LNCaP clone FGC (cell line): ENCODE data around the gene MMRN1.
A peak's percentile ranks its signal among the peaks of the same experiment; 100 is the strongest.

Source experiments
- DNase-seq: peaks from one replicate; pipeline ENCODE4 v3.0.0-alpha.2; 2011; ENCODE audit warnings: low read depth
- H3K4me3 ChIP-seq: 2 replicates; pipeline ENCODE4 v1.5.1; 2011; ENCODE audit warnings: mild to moderate bottlenecking, low read depth, low read length, control low read depth
- TF ChIP-seq, protein P1 (sequence below): IDR thresholded peaks from 2 replicates; pipeline ENCODE4 v1.5.1; 2012; ENCODE audit warnings: mild to moderate bottlenecking; ENCODE audit not compliant: control insufficient read depth, insufficient read depth; ENCODE audit errors: extremely low read depth

The MMRN1 gene

DNA sequence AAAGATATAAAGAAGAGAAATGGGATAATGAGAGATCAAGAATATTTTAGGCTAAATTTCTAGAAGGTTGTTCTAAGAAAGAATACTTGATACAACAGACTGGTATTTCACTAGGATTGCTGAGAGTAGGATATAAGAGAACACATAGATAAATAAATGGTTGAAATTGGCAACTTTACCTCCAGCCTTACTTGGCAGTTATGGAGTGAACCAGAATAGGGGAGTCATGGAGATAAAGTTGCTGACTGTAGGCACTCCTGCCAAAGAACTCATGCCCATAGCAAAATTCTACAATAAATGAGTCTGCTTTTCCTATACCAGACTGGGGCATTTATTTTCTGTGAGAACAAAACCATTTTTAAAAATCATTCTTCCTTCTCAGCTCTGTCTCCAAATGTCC, 26.4 kb upstream of the MMRN1 start:
- no peak for DNase-seq

DNA sequence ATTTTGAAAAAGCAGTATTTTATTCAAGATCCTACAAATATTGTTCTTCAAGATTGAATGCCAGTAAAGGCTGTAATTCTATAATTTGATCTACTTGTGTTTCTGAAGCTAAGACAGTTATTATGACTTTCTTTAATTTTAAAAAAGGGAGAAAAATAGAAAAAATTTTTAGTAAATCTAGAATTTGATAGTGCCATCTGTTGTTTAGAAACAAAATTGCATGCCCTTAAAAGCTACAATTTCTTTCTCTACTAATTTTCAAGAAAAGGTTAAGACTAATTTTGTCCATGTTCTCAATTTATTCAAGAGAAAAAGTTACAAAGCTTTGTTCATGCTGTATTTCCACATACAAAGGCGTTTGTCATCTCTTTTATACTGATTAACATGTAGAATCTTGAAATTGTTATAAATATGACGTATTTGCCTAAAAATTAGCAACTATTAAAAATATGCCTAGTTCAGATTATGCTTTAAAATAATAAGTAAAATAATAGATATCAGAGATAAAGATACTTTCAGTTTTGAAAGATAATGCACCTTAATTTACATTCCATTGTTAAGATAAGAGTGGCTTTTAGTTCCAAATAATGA, 25.6 kb upstream of the MMRN1 start:
- DNase-seq: no peak
- H3K4me3 ChIP-seq: no peak overlapping the region
- TF ChIP-seq, protein P1, sequence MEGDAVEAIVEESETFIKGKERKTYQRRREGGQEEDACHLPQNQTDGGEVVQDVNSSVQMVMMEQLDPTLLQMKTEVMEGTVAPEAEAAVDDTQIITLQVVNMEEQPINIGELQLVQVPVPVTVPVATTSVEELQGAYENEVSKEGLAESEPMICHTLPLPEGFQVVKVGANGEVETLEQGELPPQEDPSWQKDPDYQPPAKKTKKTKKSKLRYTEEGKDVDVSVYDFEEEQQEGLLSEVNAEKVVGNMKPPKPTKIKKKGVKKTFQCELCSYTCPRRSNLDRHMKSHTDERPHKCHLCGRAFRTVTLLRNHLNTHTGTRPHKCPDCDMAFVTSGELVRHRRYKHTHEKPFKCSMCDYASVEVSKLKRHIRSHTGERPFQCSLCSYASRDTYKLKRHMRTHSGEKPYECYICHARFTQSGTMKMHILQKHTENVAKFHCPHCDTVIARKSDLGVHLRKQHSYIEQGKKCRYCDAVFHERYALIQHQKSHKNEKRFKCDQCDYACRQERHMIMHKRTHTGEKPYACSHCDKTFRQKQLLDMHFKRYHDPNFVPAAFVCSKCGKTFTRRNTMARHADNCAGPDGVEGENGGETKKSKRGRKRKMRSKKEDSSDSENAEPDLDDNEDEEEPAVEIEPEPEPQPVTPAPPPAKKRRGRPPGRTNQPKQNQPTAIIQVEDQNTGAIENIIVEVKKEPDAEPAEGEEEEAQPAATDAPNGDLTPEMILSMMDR: peak; percentile 22; the same call in 1 of the 2 replicates

More for the DNA sequence above, 26.4 kb upstream of the MMRN1 start:
- H3K4me3 ChIP-seq: no peak overlapping the region
- TF ChIP-seq, protein P1: no peak

DNA sequence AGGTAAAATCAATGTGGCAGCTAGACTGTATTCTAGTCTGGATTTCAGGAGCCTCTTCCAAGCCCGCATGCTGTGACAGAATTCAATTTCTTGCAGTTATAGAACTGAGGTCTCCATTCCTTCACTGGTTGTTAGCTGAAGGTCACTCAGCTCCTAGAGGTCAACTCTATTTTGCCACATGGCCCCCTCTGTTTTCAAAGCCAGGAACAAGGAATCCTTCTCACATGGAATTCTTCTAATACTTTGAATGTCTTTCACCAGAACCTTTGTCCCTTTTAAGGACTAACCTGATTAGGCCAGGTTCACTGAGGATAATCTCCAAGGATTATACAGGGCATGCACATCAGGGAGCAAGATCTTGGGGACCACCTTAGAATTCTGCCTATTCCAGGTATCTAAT, 23.4 kb upstream of the MMRN1 start:
- TF ChIP-seq, protein P1: no peak
- DNase-seq: no peak
- no peak overlapping the region for H3K4me3 ChIP-seq

DNA sequence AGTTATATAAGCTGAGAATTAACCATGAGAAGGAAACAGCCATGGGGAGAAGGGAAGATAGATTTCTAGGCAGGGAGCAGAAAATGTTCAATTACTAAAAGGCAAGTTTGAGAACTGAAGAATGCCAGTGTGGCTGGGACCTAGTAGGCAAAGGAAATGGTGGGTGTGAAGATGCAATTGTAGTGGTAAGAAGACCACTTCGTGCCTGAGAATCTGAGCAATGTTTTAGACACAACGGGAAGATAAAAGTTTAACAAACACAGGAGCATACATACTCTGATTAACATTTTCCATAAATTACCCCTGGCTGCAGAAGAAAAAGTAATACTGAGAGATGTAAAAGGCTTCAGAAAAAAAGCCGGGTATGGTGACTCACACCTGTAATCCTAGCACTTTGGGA, 18.1 kb upstream of the MMRN1 start:
- TF ChIP-seq, protein P1: no peak
- no peak for DNase-seq
- H3K4me3 ChIP-seq: no peak overlapping the region

DNA sequence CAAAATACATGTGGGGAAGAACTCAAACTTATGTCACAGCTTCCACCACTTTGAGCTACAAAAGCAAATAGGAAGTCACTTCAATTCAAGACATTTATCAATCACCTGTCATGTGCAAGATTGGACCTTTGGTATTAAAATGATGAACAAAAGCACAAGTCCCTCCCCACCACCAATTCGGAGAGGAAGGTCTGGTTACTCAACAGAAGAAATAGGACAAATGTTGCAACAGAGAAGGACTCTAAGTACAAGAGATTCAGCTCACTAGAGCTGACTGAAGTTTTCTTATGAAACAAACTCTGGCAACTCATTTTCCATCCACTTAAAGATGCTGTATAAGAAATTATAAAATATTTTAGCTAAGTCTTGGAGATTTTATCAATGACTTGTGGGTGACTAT, 16.0 kb upstream of the MMRN1 start:
- no peak overlapping the region for H3K4me3 ChIP-seq
- no peak for DNase-seq
- TF ChIP-seq, protein P1: no peak

DNA sequence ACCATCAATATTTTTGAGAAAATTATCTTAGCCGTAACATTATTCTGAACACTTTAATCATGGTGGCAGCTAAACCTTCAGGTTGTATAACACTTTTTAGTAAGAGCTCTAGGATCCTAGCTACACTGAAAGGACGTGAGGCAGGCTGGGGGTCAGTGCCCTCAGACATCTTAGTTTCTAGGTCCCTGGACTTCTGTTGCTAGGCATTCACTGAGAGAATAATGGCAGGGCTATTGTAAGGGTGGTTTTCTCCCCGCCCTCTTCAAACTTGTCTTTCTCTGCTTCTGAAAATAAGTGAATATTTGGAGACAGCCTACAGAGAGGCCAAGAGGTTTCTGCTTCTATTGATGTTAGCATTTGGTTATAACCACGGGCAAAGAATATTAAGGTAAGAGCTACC, 15.4 kb upstream of the MMRN1 start:
- TF ChIP-seq, protein P1: no peak
- no peak for DNase-seq
- H3K4me3 ChIP-seq: no peak overlapping the region

GRCh38 chr4:89889289-89889688, 5.4 kb upstream of the MMRN1 start:
- DNase-seq: no peak
- no peak overlapping the region for H3K4me3 ChIP-seq
- TF ChIP-seq, protein P1: no peak
